H1 (cell line): ENCODE measurements around the gene UMPS.

ENCODE experiments used
- CEBPB ChIP-seq: IDR thresholded peaks from 2 replicates; pipeline ENCODE4 v1.6.1; 2012; ENCODE audit warnings: low read depth, low read length
- EZH2 ChIP-seq: fragments of 200-600 bp; sonication (generic); IDR thresholded peaks from 2 replicates; pipeline ENCODE4 v1.7.1; 2012; ENCODE audit warnings: low read depth, mild to moderate bottlenecking, moderate library complexity, low read length, inconsistent platforms; ENCODE audit not compliant: severe bottlenecking
- POLR2A ChIP-seq, 2 experiments: IDR thresholded peaks; 1 replicate in 1 of 2; 2 replicates in 1 of 2; pipeline ENCODE4 v1.6.1; 2011; ENCODE audit warnings: low read depth in 2 of 2, low read length in 2 of 2, mild to moderate bottlenecking in 2 of 2; ENCODE audit errors: control extremely low read depth in 1 of 2
- SRF ChIP-seq: IDR thresholded peaks from 2 replicates; pipeline ENCODE4 v1.6.1; 2011; ENCODE audit warnings: mild to moderate bottlenecking, low read depth, low read length, moderate library complexity
- TF ChIP-seq, protein P1 (sequence below), 3 experiments: IDR thresholded peaks; 1 replicate in 2 of 3; 2 replicates in 1 of 3; pipeline versions ENCODE4 v1.5.1 to v1.6.1; 2011; ENCODE audit warnings: low read length in 3 of 3, mild to moderate bottlenecking in 3 of 3, inconsistent platforms in 2 of 3, low read depth in 1 of 3, moderate library complexity in 1 of 3; ENCODE audit not compliant: insufficient read depth in 1 of 3; ENCODE audit errors: control extremely low read depth in 1 of 3

- TF ChIP-seq SRF (no peak), EZH2 (no peak), CEBPB (no peak), POLR2A (IDR thresholded peaks at IDR 0.05; ENCODE audit: control extremely low read depth in 1 of 2, low read depth in 2 of 2, low read length in 2 of 2) (no peak)
- TF ChIP-seq, protein P1, sequence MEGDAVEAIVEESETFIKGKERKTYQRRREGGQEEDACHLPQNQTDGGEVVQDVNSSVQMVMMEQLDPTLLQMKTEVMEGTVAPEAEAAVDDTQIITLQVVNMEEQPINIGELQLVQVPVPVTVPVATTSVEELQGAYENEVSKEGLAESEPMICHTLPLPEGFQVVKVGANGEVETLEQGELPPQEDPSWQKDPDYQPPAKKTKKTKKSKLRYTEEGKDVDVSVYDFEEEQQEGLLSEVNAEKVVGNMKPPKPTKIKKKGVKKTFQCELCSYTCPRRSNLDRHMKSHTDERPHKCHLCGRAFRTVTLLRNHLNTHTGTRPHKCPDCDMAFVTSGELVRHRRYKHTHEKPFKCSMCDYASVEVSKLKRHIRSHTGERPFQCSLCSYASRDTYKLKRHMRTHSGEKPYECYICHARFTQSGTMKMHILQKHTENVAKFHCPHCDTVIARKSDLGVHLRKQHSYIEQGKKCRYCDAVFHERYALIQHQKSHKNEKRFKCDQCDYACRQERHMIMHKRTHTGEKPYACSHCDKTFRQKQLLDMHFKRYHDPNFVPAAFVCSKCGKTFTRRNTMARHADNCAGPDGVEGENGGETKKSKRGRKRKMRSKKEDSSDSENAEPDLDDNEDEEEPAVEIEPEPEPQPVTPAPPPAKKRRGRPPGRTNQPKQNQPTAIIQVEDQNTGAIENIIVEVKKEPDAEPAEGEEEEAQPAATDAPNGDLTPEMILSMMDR (IDR thresholded peaks at IDR 0.05; ENCODE audit: control extremely low read depth in 1 of 3, insufficient read depth in 1 of 3, low read depth in 1 of 3, low read length in 3 of 3), result no peak
These were observed 30.3 kb downstream of the UMPS start for GRCh38 chr3:124760601-124761000.
